ENCODE results near the gene SIDT2.
A peak's percentile ranks its signal among the peaks of the same experiment; 100 is the strongest.
"Not testable (repeated sequence)": the region's sequence is repeated elsewhere in the genome, so short reads cannot be mapped to it uniquely, and the experiment has no call there.

Gene SIDT2

GRCh38 chr11:117178210-117179034, at the start of gene SIDT2:
TSS of gene SIDT2 (plus strand) at chr11:117178743. CDS start at chr11:117179264, 521 bp downstream.
- peak; percentile 95 for DNase-seq

- DNase-seq: not testable (repeated sequence)
Measured at GRCh38 chr11:117130396-117130795, 48.1 kb upstream of the SIDT2 start.

- DNase-seq: no peak
Measured at GRCh38 chr11:117130879-117131278, 47.7 kb upstream of the SIDT2 start.

- DNase-seq: no peak
Measured at GRCh38 chr11:117134431-117134830, 44.1 kb upstream of the SIDT2 start.

- not testable (repeated sequence) for DNase-seq
Measured at GRCh38 chr11:117134979-117135378, 43.6 kb upstream of the SIDT2 start.

- not testable (repeated sequence) for DNase-seq
Measured at GRCh38 chr11:117137223-117138086, 41.1 kb upstream of the SIDT2 start.

GRCh38 chr11:117143390-117143789, 35.2 kb upstream of the SIDT2 start:
- DNase-seq: peak; percentile 76

- DNase-seq: peak; percentile 99
Measured at GRCh38 chr11:117143871-117144476, 34.6 kb upstream of the SIDT2 start, which contains the start of gene PAFAH1B2. TSS of gene PAFAH1B2 (plus strand) at chr11:117144287. CDS start at chr11:117152448, 8,161 bp downstream.

- DNase-seq: peak; percentile 84
Measured at GRCh38 chr11:117144477-117145392, 33.8 kb upstream of the SIDT2 start.

GRCh38 chr11:117145393-117145761, 33.2 kb upstream of the SIDT2 start:
- peak; percentile 78 for DNase-seq

- no peak for DNase-seq
Measured at GRCh38 chr11:117146521-117146920, 32.0 kb upstream of the SIDT2 start.

GRCh38 chr11:117152066-117152465, 26.5 kb upstream of the SIDT2 start:
- no peak for DNase-seq

- no peak for DNase-seq
Measured at GRCh38 chr11:117154468-117154867, 24.1 kb upstream of the SIDT2 start.

- DNase-seq: no peak
Measured at GRCh38 chr11:117157507-117157906, 21.0 kb upstream of the SIDT2 start.

GRCh38 chr11:117159892-117160291, 18.7 kb upstream of the SIDT2 start:
- DNase-seq: no peak

GRCh38 chr11:117160826-117161225, 17.7 kb upstream of the SIDT2 start:
- no peak for DNase-seq

GRCh38 chr11:117166491-117166890, 12.1 kb upstream of the SIDT2 start:
- DNase-seq: no peak

GRCh38 chr11:117169736-117170135, 8.8 kb upstream of the SIDT2 start:
- DNase-seq: no peak

- DNase-seq: no peak
Measured at GRCh38 chr11:117170210-117170609, 8.3 kb upstream of the SIDT2 start.

GRCh38 chr11:117171007-117171403, 7.5 kb upstream of the SIDT2 start:
- no peak for DNase-seq

- DNase-seq: no peak
Measured at GRCh38 chr11:117171404-117172061, 7.0 kb upstream of the SIDT2 start.

Data from GF-D8 (cell line).